Stimulated activated CD4-positive, alpha-beta T cell treated with anti-CD3 and anti-CD28 coated beads, TNF-alpha, amount 100 ng/mL, for 24 hours (primary cell): ENCODE results near the gene SLC49A3.
"Not testable (repeated sequence)": the region's sequence is repeated elsewhere in the genome, so short reads cannot be mapped to it uniquely, and the experiment has no call there.

Experiments
- DNase-seq, 3 experiments: peaks; one replicate each; pipeline ENCODE4 v3.0.0-alpha.2; 2020; ENCODE audit warnings: low read depth in 3 of 3

The SLC49A3 gene

DNA sequence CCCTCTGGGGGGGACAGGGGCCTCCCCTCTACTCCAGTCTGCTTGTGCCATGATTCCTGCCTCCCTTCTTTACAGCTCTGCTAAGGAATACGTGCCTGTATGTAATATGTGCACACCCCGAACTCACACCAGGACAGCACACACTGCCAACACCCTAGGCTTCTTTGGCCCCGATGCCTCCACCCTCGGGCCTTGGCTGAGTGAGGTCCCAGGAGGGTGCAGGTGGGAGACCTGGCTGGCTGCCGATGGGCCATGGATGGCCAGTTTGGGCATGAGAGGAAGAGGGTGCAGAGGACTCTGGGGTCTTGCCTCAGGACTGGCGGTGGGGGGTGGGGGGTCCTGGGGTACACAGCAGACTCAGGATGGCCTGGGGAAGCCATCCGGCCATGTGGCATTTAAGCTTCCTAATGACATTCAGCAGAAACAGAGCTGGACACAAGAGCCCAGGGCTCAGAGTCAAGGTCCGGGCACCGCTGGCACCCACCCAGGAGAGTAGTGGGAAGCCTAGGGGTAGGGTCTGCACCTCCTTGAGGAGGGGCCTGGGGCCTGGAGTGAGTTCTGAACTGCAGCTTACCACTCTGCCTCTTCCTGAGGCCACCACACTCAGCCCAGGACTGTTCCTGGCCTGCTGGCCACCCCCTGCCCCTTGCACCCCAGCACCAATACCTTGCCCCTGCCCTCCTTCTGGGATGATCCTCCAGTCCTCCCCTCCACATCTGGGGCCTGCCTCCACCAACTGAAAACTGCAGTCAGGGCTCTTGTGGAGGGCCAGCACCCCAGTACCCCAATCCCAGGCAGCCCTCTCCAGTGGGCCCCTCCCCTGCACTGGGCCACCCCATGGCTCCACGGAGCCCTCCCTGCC, 14.6 kb upstream of the SLC49A3 start:
- DNase-seq = no peak

DNA sequence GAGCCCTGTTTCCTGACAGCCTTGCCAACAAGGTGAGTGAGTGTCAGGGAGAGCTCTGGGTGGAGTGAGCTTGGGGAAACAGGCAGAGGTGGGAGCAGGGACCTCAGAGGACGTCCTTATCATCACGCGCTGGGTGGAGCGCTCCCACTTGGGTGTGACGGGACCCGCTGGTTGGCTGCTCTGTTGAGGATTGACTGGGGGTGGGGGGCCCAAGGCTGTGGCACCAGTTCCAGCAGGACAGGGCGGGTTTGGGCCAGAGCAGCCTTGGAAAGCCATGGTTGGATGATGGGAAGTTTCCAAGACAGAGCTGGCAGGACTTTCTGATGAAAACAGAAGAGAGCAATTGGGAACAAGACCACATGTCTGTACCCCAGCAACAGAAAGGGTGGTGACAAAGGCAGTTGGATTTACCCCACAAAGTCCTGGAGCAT, 13.7 kb upstream of the SLC49A3 start:
- no peak for DNase-seq

DNA sequence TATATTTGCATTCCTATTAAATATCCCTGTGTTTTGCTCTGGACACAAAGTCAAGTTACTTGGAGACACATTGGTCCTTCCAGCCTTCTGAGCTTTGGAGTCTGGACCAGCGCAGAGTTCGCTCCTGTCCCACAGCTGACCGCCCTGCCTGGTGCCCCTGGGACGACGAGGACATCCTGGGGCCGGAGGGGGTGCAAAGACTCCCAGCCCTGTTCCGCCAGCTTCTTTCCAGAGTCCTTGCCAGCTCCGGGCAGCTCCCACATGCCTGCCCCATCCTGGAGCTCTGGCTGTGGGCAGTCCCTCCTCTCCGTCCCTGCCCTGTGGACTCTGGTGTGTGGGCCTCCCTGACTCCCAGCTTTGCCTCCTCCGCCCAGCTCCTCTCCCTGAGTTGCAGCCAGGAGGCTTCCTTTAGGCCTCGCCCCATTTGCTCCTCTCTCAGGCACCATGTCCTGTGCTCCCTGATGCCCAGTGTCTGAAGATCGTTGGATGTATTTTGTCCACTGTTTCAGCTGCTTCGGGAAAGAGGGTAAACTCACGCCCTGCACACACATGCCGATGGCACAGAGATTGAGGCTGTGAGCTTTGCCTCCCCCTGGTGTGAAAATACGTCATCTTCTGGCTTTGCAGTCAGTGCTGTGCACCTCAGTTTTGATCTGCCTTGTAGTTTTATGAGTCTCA, 11.8 kb upstream of the SLC49A3 start:
- DNase-seq = no peak

DNA sequence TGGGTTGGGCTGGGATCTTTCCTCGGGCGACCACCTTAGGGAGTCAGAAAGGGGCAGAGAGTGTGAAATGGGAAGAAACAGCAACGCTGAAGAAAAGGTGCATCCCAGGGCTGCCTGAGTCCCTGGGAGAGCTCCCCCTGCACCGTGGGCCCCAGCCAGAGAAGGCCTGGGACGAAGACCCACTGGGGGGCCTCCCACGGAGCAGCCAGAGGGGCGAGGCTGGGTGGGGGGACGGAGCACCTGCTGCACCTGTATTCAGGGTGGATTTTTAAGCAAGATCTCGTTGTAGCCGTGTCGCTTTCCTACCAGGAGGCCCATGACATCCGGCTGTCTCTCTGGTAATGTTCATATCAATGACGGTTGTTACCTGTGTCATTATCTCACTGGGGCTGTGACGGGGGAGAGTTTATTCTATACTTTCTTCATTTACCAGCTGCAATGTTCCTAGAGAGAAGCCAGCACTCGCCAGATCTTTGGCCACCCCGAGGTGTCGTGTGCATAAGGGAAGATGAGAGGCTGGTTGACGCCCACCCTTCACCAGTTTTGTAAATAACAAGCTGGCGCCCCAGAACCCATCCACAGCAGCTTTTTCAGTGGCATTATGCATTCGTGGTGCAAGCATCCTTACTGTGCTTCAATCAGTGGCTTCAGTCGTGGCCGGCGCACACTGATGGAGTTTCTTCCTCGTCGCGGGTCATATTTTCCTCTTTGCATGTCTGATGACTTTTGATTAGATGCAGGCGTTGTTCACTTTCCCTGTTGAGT, 11.0 kb upstream of the SLC49A3 start:
- DNase-seq = no peak

DNA sequence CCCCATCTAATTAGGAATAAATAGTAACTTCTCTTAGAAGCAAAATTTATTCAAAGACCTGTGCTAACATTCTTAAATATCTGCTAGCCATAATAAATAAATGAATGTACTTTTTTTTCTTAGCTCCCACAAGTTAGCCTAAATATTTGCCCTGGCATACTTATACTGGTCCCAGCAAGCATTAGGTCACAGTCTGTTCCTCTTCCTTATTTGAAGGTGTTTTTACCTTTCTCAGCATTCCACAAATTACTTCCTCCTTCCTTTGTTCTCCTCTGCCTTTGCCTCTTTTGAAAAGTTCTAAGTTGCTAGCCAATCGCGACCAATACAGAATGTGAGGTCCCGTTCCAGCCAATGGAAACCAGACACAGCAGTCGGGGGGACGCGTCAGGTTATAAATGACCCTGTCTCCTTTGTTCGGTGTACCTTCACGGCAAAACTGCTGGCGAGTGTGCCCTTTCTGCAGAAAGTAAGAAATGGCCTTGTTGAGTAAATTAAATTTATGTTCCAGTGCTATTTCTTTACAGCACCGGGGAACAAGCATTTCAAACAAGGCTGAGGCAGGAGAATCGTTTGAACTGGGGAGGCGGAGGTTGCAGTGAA, 5.5 kb upstream of the SLC49A3 start:
- not testable (repeated sequence) for DNase-seq

DNA sequence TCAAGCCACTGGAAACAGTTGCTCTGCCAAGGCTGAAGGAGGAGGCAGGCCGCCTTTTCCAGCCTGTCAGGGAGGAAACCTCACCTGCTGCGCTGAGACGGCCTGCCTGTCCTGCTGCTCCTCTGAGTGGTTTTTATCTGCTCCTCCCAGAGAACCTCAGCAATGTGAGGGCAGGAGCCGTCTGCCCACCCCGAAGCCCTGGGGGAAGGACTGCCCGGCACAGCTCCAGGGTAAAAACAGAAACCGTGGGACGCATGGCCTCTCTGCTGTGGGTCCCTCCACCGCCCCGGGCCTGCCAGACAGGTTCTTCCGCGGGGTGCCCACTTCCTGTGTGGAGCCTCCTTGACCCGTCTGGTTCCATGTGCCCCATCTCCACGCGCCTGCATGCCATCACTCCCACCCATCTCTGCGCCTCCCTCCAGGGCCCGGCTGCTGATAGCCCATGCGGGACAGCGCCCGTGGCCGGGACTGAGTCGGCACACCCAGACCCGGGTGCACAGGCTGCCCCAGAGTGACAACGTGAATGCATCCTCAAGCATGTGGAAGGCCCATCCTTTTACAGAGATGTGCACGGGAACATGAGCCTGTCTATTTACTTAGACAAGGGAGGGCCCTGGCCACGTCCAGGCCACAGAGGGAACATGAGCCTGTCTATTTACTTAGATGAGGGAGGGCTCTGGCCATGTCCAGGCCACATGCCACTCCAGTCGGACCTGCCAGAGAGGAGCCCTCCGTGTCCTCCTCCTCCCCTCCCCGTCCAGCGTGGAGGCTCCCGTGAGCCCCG, 4.0 kb upstream of the SLC49A3 start:
- DNase-seq = no peak

DNA sequence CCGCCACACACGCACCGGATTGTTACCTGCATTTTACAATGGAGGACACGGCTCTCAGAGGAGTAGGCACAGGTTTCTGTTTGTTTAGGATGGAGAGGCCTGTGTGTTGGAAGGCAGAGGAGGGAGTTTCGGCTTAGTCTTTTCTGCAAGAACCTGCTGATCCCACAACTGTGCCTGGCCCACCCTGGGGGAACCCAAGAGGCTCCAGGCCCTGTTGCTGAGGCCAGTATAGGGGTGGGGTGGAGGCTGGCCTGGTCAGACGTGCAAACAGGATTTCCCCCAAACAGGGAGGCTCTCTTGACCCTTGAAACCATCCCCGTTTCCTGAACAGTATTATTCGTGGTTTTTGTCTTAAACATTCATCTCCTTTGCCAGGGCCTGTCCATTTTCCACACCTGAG, 772 bp upstream of the SLC49A3 start:
- DNase-seq = no peak

DNA sequence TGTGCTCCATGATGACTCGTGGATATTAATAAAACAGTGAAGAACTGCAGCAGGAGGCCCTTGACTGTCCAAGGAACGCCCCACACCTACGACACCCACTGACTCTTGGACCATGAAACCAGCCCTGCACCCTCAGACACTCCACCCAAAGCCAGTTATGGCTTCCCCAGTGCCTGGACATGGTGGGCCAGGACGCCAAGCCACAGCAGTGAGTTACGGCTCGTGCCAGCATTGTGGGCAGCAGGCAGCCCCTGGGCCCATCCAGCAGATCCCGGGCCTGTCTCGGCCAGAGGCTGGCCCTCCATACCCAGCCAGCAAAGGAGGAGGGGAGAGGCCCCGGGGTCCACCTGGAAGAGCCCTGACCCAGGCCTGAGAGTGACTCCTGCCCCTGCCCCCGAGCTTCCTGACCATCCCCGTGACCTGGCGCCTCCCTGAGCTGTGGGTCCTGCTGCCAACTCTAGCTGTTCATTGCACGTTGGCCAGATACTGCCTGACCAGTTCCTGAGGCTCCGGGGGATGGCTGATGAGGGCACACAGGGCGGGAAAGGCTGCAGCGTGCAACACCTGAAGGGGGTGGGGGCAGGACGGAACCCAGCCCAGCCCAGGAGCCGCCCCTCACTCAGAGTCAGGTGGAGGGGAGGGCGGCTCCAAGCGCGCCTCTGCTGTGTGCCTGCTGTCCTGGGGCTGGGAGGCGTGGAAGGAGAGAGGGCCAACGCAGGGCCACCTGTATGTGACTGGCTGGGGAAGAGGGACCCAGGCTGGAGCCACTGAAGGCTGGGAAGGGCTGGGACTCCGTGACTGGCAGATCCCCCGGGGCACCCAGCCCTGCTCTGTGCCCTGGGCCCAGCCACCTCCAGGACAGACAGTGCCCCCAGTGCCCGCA, 739 bp downstream of the SLC49A3 start:
- no peak for DNase-seq

DNA sequence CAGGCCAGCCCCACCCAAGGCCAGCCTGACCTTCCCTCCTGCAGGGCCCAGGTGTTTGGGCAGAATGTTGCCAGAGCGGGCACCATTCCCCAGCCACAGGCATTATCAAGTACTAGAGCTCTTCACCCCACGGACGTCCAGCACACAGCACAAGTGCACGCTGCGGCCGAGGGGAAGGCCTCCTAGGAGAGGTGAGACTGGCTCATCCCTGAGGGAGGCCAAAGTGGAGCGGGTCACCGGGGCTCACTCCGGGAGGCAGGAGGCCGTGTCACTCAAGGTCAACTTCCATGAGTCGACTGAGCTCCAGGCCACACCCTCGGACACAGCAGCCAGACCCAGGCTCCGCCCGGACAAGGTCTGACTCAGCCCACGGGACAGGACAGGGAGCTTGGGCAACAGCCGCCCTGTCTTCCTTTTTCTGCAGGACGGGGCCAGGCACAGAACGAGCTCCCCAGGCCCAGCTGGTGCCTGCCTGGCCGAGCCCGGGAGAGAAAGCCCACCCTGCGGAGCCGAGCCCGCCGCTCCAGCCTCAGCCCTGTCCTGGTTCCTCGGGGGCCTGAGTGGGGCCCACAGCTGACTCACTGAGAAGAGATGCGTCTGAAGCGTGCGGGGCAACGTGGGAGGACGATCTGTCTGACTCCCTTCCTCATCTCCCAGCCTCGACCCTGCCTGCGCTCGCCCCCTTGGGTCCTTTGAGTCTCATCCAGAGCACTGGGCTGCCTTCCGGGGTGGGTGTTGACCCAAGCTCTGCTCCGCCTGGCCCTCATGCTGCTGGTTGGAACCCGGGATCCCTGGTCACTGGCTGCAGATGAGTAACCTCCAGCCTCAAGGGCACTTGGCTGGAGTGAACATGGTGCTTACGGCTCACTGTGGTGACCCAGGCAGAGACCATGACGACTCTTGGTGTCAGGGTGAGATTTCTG, 1.6 kb downstream of the SLC49A3 start:
- DNase-seq = no peak

DNA sequence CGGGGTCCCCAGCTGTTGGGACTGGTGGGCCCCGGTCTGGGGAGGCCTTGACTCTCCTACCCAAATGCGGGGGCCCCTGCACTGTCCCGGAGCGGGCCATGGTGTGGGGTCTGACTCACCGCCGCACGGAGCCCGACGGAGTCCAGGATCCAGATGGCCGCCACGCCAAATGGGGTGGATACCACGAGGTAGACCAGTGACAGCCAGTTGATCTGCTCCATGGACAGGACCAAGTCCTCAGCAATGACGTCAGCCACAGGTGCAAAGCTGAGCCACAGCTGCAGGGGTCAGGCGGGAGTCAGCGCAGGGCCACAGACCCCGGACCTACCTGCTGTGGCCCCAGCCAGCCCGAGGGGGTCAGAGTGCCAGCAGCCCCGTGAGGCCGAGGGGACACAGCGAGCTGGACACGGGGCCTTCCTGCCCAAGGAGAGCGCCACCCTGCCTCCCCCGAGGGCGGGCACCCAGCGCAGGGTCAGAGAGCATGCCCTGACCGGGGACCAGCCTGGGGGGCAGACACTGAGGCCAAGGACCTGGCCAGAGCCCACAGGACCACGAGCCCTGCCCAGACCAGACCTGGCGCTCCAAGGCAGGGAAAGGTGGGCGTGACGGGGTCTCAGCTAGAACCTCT, 2.4 kb downstream of the SLC49A3 start:
- no peak for DNase-seq

DNA sequence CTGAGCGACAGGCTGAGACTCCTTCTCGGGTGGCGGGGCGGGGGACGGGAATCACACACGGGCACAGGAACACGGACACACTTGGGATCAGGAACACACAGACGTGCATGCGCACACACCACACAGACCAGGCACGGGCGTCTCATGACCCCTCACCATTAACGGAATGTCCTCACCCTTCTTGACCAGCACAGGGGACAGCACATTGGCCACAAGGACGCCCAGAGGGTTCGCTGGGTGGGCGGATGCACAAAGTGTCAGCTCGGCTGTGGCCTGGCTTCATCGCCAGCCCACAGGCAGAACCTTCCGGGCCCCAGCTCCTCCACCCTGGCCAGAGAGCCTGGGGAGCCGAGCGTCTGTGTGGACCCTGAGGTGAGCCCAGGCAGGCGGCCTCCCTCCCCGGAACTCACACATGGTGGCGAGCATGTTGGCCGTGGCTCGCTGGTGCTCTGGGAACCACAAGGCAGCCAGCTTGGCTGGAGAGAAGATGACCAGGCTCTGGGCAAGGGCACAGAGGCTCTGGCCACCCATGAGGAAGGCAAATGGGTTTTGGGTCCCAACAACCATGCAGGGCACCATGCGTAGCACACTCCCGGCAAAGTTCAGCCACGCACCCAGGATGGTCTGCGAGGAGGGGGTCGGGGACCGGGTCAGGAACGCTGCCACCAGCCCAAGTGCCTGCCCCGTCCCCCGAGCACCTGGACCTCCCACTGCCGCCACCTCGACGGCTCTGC, 3.1 kb downstream of the SLC49A3 start:
- DNase-seq = no peak

DNA sequence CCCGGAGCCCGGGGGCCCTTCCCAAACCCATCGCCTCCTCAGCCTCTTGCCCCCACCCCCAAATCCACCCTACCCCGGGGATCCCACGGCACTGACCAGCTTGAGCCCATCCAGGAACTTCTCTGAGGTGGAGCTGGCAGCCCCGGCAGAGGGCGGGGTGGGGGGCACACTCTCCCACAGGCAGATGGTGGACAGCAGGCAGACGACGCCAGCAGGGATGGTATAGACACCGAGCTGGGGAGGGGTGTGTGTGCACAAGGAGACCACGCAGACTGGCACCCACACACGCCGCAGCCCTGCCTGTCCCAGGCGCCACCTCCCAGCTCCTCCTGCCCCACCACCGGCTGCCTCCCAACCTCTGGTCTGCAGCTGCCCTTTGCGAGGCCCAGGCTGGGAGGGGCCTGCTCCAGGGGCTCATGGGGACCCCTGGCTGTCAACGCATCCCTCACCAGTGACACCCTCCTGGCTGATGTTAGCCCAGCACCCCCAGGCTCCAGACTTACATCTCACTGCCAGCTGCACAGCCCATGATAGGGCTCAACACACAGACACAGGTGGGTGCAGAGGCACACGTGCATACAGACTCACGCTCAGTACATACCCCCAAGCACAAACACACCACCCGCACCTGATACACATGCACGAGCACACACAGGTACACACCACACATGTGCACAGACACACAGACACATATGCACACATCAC, 4.2 kb downstream of the SLC49A3 start:
- no peak for DNase-seq

DNA sequence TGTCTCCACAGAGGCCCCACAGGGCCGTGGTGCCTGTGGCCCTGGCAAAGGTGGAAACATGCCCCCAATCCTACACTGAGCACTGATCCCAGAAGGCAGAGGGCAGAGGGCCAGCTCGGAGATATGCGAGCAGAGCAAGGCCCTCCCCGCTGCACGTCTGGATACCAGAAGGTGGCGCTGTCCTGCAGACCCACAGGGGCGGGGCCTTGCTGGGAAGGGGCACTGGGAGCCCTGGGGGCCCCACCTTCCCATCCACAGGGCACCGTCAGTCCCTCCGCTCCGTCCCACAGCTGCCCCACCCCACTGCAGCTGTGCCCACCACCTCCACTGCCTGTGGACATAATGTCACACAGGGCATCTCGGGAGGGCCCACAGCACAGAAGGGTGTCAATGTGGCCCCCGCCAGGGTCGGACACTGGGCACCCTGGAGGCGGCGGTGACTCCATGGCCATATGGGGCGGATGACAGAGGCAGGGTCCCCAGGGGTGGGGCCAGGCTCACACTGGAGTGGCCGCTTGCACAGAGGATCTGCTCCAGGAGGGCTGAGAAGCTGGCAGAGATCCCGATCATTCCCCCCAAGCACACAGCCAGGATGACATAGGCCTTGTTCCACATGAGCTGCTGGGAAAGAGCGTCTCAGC, 4.8 kb downstream of the SLC49A3 start:
- DNase-seq = no peak

DNA sequence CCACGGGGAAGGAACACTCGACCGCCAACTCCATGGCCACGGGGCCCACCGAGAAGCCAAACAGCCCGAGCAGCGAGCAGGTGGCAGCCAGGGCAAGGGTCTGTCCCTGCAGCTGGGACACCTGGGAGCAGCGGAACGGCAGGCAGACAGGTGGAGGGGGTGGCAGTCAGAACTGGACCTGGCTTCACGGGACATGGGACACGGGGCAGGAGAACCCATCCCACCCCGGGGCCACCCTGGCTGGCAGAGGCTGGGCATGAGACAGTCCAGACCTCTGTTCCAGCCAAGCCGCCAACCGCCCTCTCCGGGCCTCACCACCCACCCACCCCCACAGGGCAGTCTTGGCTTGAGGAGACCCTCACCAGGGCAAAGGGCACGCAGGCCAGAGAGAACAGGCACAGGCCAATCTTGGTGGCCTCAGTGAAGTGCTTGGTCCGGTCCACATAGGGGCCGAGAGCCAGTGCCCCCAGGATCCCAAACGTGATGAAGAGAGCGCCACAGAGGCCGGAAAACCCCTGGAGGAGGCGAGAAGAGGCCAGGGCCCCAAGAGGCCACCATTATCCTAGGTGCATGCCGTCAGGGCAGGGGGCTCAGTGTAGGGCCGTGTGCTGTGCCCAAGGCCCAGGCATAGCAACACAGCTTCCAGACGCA, 5.6 kb downstream of the SLC49A3 start:
- DNase-seq = no peak

DNA sequence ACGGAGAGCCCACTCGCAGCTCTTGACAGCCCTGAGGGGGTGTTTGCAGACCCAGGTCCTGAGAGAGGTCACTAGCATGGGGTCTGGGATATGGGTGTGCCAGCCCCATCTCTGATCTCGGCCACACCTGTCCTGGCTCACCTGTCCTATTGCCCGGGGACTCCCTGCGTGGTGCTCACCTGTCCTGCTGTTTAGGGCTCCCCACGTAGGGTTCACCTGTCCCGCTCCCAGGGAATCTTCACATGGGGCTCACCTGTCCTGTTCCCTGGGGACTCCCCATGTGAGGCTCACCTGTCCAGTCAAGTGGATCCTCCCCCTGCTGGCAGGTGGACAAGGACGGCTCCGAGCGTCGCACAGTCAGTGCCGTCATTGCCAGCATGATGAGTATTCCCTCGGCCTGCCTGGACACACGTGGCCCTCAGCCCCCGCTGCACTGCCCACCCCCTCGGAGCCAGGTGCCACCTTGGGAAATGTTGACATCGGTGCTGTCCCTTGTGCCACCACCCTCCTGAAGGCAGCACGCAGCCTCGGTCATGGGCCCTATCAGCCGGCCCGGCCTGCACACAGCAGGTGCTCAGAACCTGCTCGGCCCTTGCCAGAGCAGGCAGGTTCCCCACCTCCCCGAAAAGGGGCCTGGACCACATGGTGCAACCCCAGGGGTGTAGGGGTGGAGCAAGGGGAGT, 6.3 kb downstream of the SLC49A3 start:
- no peak for DNase-seq
